Fibroblast of skin of abdomen (primary cell): Measurements from ENCODE around the gene PPP2R5D.
"Not testable (repeated sequence)": the region's sequence is repeated elsewhere in the genome, so short reads cannot be mapped to it uniquely, and the experiment has no call there.

ENCODE experiments used
- DNase-seq: peaks from one replicate; pipeline ENCODE4 v3.0.0-alpha.2; 2013

Gene PPP2R5D

DNA sequence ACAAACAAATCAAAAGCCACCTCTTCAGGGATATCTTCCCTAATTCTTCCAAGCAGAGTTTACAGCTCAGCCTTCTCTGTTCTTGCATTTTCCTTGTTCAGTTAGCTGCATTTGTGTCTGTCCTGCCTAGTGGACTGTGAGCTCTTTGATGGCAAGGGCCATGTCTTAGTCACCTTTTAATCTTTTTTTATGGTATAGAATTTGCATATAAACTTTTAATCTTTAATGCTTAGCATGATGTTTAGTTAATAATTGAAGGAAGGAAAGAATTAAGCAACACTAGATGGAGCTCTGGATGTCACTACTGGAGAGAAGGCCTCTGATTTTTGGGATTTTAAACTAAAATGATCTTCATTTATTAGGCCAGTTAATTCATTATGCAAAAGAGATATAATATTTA is 12.1 kb downstream of the PPP2R5D start:
- DNase-seq, result no peak

DNA sequence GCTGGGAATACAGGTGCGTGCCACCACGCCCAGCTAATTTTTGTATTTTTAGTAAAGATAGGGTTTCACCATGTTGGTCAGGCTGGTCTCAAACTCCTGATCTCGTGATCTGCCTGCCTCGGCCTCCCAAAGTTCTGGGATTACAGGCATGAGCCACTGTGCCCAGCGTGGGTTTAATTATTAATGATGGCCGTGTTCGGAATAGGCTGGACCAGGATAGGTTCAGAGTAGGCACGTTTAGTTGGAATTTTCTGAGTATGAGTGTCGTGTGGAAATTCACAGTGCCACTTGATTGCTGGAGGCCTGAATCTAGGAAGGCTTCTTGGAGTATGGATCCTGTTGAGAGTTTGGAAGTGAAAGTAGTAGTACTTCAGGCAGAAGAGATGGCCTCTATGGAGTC is 13.8 kb downstream of the PPP2R5D start:
- not testable (repeated sequence) for DNase-seq

DNA sequence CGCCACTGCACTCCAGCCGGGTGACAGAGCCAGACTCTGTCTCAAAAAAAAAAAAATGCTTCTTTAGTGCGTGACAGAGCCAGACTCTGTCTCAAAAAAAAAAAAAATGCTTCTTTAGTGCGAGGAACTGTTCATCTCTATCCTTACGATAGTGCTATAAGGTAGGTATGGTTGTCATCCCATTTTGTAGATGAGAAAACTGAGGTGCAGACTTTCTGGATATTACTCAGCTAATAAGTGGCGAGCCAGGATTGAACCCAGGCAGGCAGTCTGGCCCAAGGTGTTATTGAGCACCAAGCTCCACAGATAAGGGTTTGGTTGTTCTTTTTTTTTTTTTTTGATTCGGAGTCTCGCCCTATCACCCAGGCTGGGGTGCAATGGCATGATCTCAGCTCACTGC is 17.5 kb downstream of the PPP2R5D start:
- no peak for DNase-seq

DNA sequence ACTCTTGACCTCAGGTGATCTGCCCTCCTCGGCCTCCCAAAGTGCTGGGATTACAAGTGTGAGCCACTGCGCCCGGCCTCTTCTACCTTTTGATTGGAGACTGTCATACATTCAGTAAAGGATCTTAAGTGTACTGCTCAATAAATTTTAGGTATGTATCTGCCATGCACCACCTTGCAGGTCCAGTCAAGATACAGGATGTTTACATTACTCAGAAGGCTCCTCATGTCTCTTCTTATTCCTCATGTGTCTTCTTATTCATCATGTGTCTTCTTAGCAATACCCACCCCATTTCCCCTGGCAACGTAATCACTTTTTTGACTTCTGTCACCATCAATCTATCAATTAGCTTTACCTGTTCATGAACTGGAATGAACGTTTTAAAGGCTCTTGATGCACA is 21.5 kb downstream of the PPP2R5D start:
- no peak for DNase-seq

DNA sequence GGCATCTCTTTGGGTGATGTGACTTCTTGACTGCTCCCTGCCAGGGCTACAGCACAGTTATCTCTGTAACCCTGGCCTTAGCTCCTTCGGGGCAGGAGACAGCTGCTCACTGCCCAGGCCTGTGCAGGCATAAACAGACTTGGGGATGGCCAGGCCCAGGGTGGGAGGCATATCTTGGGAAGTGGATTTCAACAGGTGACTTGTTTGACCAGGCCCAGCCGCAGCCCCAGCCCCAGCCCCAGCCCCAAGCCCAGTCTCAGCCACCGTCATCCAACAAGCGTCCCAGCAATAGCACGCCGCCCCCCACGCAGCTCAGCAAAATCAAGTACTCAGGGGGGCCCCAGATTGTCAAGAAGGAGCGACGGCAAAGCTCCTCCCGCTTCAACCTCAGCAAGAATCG is 21.9 kb downstream of the PPP2R5D start:
- no peak for DNase-seq

DNA sequence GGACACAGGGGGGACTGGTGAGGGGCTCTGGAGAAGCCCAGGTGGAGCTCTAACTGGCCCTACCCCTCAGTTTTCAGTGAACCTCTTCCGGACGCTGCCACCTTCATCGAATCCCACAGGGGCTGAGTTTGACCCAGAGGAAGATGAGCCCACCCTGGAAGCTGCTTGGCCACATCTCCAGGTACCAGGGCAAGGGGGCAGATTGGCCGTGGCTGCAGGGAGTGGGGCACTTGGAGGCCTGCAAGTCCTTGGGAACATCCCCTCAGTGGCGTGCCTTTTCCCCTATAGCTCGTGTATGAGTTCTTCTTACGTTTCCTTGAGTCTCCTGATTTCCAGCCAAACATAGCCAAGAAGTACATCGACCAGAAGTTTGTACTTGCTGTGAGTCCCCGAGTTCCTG is 22.8 kb downstream of the PPP2R5D start:
- no peak for DNase-seq

DNA sequence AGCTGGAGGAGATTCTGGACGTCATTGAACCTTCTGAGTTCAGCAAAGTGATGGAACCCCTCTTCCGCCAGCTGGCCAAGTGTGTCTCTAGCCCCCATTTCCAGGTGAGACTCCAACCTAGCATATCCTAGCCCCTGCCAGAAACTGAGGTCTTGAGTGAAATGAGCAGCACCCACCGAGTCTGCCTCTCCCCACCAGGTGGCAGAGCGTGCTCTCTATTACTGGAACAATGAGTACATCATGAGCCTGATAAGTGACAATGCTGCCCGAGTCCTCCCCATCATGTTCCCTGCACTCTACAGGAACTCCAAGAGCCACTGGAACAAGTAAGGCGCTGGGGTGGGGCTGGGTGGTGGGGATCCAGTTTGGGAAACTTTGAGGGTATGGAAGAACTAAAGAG is 24.8 kb downstream of the PPP2R5D start:
- DNase-seq, result no peak

DNA sequence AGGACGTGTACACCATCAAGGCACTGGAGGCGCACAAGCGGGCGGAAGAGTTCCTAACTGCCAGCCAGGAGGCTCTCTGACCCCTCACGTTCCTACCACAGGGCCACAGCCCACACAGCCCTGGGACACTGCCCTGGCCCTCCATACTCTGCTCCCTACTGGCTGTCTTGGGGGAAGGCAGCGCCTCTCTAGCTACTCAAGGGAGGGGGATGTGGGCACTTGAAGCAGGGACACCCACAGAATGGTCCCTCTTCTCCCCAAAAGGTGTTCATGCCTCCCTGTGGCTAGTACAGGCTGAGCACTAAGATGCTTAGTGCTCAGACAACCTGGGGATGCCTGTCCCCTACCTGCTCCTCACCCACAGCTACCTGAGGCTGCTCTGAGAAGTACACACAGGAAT is 26.8 kb downstream of the PPP2R5D start:
- no peak for DNase-seq

DNA sequence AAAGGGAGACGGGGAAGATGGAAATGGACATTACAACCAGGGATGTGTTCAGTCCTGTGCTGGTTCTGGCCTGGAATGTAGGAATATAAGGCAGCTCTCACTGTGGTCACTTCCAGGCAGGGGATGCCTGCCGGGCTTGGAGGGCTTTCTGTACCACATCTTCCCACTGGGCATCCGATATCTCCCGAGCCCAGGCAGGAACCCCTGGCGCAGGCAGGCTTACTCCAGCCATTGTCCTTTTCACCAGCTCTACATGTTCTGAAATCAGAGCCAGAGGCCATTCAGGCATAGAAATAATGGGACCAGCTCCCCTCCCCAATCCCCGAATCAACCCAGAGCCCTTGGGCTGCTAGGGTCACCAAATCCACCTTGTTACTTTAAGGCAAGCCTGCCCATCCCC is 28.0 kb downstream of the PPP2R5D start:
- no peak for DNase-seq

DNA sequence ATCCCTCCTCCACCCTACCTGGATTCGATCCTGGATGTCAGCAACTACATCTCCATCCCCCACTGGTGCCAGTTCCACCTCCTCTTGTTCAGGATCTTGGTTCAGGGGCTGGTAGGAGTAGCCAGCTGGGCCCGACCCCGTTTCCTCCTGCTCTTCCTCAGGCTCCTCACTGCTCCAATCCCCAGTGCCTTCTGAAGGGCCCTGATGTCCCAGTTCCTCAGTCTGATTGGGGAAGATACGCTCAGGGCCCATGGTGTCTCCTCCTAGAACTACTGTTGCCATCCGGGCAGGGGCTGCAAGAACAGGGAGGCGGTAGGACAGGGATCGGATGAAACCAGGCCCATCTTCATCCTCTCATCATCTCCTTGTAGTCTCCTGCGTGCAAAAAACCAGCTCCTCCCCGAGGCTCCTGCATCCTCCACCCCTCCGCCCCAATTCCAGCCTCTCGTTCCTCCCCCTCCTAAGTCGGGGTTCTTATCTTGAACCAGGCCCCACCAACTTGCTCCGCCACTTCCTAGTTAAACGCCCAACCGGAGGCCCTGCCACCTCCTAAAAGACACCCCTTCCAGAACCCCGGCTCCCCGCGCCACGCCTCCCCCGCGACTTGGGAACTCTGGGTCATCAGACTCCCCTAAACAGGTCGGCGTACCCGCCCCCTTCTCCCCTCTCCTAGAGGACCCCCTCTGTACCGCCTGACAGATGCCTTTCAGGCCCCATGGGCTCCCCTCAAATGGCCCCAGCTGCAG is 28.9 kb downstream of the PPP2R5D start:
- peak; percentile 16 for DNase-seq

DNA sequence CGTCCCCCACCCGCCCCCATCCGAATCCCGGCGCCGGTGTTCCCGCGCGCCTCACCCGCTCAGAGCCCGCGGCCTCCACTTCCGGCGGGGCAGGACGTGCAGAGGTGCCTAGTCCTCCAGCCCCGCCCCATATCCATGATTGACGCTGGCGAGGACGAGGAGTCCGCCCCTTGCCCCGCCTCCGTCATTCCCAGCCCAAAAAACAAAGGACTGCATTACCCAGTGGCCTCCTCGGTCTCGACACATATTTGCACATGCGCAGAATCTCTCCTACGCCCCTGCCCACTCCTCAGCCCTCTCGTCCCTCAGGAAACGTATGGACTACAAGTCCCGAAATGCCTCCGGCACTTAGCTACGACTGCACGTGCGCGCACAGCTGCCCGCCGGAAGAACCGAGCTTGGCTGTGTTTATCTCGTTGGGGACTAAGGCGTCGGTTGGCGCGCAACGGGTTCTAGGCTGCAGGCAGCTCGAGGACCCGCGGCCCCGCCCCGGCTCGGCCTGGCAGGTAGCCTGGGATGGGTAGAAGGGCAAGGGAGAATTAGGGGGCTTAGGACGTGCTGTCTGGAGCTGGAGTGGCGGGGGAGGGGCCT is 29.6 kb downstream of the PPP2R5D start, which contains the start of the genes KLHDC3 and MEA1:
Gene KLHDC3 (plus strand): TSS at position 407 of the 591 bp plus-strand sequence. CDS start 2,944 bp downstream, outside the sequence.
Gene MEA1 (minus strand): TSS at position 104 of the 591 bp plus-strand sequence. CDS start 133 bp downstream, outside the sequence.
- peak; percentile 100 for DNase-seq

DNA sequence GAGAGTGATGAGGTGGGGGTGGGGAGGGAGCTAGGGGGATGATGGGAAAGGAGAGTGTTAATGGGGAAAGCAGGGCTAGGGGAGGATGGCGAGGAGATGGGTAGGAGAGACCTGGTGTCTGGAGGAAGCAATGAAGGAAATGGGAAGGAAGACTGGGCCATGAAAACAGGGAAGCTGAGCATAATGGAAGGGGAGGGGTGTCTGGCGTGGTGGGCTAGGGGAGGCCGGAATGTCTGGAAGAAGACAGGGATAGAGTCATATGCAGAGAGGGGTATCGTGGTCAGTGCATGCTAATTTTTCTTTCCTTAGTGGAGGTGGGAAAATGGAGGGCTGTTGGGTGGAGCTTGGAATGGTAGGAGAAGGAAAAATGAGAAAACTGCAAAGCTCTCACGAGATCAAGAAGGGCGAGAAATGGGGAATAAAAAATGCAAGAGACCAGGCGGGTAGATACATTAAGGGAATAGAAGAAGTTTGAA is 30.1 kb downstream of the PPP2R5D start:
- DNase-seq, result peak; percentile 29

DNA sequence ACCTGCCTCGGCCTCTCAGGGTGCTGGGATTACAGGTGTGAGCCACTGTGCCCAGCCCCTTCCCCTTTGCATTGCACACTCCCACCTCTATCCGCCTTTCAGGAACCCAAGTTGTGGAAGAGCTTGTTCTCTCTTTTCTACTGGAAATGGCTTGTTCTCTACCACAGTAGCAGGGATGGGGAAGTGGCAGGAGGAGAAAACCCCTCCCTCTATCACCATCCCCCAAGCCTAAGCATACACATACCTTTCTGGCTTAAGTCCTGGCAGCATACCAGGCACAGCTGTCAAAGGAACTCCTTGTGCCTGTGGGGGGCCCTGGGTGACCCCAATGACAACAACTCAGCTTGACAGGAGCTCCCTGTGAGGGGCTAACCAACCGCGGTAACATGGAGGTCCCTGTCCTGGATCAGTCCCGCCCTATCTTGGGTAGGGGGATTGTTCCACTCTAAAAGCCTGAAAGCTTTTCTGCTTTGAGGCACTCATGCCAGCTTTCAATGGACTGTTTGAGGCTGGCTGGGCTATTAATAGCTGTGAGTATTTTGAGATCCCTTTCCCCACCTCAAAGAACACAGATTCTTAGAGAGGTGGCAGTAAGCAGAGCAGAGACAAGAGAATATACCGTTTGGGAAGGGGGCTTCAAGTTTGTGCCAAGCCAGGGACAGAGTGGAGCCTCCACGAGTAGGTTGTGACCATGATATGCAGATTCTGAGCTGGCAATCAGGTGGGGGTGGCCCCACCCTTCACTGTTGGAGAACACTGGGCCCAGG is 32.0 kb downstream of the PPP2R5D start:
- no peak for DNase-seq

DNA sequence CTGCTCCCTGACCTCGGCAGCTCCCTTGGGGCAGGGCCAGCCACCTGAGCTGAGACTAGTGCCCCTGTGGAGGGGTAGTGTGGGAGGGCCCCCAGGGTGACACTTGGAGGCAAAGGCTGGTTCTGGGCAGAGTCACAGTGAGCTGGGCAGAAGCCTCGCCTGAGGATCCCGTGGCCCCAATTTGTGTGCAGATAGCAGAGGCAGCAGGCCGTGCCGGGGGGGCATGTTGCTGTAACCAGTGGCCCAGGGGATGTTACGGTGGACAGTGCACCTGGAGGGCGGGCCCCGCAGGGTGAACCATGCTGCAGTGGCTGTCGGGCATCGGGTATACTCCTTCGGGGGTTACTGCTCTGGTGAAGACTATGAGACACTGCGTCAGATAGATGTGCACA is 32.6 kb downstream of the PPP2R5D start:
- DNase-seq, result no peak

DNA sequence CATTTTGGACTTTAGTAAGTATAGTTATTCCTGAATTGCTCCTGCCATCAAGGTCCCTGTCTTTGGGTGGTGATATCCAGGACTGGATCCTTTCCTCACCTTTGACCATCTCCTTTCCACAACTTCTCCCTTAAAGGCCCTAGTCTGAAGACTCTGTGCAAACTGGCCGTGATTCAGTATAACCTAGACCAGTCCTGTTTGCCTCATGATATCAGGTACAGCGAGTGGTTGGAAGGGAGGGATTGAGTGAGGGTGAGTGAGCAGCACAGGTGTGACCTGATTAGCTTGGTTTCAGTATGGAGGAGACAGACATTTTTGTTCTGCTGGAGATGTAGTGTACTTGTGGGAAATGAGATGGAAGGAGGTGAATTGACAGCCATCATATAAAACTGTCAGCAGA is 34.8 kb downstream of the PPP2R5D start:
- DNase-seq, result no peak

DNA sequence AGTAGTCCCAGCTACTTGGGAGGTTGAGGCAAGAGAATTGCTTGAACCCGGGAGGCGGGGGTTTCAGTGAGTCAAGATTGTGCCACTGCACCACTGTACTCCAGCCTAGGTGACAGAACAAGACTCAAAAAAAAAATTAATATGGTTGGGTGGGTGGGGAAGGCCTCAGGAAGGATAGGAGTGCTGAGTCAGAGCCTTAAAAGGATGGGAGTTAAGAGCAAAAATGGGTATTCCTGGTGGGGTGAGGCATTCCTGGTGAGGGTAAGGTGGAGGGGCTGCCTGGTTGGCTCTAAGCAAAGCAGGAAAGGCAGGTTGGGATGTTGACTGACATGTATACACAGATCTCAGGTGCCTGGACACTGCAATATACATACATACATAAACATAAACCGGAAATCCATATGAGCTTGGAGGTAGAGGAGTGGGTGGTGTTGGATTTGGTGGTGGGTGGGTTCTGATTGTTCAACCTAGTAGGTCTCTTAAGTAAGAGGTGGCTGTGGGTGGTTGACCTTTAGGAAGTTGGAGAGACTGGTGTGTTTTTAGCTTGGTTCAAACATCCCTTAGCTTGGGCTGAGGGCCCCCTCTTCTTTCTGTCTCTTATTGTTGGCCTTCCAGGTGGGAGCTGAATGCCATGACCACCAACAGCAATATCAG is 35.8 kb downstream of the PPP2R5D start:
- DNase-seq, result no peak

DNA sequence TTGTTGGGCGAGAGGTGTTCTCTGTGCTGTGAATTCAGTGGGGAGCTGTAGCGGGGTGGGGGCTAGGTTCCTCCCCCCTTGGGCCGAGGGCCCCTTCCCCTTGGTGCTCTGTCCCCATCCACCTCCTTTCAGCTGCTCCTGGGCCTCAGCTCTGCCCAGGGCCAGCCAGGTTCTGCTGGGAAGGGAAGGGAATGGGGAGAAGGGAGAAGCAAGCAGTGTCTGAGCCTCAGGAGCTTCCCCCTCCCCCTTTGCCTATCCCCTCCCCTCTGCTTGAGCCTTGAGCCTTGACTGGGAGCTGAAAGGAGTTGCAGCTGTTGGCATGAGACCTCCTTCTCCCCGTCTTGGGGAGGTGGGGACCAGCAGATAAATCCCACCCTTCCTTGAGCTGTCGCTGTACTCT is 36.5 kb downstream of the PPP2R5D start:
- peak; percentile 9 for DNase-seq

DNA sequence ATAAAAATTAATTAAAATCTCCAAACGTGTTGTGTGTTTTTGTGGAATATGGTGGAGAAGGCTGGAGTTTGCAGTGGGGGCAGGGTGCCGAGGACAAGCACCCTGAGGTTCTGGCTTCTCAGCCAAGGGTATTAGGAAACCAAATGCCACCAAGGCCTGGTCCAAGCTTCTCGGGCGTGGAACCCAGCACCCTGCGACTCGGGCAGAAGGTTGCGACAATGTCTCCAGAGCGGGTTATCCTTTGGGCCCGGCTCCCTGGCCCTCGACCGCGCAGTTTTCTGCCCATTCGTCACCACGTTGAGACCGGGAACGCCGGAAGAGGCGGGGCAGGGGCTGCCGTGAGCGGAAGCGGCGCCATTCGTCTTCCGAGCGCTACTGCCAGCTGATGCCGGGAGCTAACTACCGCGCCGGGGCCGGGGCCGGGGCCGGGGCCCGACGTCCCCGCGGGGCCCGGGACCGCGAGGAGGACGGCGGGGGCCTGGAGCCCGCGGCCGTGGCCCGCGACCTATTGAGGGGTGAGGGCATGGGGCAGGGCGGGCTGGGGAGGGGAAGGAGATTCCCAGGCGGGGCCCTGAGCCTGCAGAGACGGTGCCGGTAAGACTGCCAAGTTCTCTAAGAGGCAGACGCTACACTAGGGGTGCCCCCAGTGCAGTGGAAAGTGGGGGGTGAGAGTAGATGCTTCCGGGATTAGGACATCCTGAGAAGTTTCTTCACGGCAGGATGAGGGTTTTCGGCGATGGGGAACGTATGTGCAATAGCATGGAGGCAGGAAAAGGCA is 37.1 kb downstream of the PPP2R5D start, which contains the start of gene RRP36:
Gene RRP36 (plus strand): TSS at position 354 of the 778 bp plus-strand sequence. CDS start 32 bp downstream, at position 386.
- DNase-seq, result peak; percentile 71

DNA sequence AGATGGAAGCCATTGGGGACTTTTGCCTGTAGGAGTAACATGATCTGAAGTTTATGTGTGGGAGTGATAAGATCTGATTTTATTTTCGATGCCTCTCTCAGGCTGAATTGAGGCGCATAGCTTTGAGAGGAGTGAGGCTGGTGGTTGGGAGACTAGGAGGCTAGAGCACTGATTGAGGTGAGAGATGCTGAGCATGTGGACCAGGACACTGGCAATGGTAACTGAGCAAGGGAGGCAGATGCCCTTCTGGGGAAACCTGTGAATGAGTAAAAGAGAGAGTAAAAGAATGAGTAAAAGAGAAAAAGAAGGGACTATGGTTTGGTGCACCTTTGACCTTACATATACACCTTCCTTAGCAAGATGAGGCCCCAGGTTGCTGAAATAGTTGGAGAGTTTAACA is 40.1 kb downstream of the PPP2R5D start:
- no peak for DNase-seq

DNA sequence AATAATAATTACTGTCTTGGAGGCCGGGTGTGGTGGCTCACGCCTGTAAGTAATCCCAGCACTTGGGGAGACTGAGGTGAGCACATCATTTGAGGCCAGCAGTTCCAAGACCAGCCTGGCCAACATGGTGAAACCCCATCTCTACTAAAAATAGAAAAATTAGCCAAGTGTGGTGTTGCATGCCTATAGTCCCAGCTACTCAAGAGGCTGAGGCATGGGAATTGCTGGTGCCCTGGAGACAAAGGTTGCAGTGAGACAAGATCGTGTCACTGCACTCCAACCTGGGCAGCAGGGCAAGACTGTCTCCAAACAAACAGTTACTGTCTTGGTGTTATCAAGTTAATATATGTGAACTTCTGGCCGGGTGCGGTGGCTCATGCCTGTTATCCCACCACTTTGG is 42.0 kb downstream of the PPP2R5D start:
- DNase-seq, result no peak

DNA sequence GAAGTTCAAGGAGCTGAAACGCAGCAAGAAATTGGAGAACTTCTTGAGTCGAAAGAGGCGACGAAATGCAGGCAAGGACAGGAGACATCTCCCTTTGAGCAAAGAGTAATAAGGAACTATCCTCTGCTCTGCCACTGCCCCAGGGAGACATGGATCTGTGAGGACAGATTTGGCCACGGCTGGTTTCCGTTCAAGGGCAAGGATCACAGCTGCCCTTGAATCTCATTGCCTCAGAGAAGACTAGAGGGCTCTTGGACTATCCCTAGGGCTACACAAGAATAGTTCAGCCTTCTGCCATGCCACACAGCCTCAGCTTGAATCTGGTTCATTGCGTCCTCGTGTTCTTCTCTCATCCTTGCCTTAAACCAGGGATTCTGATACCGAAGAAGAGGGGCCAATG is 44.8 kb downstream of the PPP2R5D start:
- DNase-seq, result no peak

DNA sequence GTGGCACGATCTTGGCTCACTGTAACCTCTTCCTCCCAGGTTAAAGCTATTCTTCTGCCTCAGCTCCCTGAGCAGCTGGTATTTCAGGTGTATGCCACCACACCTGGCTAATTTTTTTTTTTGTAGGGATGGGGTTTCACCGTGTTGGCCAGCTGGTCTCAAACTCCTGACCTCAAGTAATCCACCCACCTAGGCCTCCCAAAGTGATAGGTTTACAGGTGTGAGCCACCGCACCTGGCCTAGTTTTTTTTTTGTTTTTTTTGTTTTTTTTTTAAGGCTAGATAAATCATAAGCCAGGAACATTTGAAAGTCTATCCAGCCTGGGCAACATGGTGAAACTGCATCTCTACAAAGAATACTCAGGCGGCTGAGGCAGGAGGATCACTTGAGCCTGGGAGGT is 48.0 kb downstream of the PPP2R5D start:
- no peak for DNase-seq
